HEK293T (cell line): ENCODE measurements around the gene PLEKHG2.

ENCODE experiments used
- CTCF ChIA-PET: fragments of 350-600 bp; formaldehyde crosslinking; extraction: SDS; loops from one replicate; lab custom pipeline; 2021; ENCODE audit warnings: antibody characterized with exemption, inconsistent platforms; lab: Yijun Ruan, JAX
- POLR2A ChIA-PET: fragments of 350-600 bp; formaldehyde crosslinking; extraction: SDS; loops from one replicate; lab custom pipeline; 2020; ENCODE audit warnings: antibody characterized with exemption, inconsistent platforms; lab: Yijun Ruan, JAX
- DNase-seq: peaks from one replicate; pipeline ENCODE4 v3.0.0; 2012; ENCODE audit warnings: mixed read lengths; ENCODE audit errors: extremely low spot score
- ARNT ChIP-seq: fragments of 450-650 bp; IDR thresholded peaks from 2 replicates; pipeline ENCODE4 v1.6.1; 2017; ENCODE audit warnings: mild to moderate bottlenecking
- BHLHE40 ChIP-seq: fragments of 450-650 bp; IDR thresholded peaks from 2 replicates; pipeline ENCODE4 v1.6.1; 2016; ENCODE audit warnings: mild to moderate bottlenecking, moderate library complexity, borderline replicate concordance
- CTBP1 ChIP-seq: fragments of 450-650 bp; IDR thresholded peaks from 2 replicates; pipeline ENCODE4 v1.6.1; 2016; ENCODE audit warnings: borderline replicate concordance
- ELF4 ChIP-seq: fragments of 450-650 bp; IDR thresholded peaks from 2 replicates; pipeline ENCODE4 v1.6.1; 2017; ENCODE audit warnings: antibody characterized with exemption
- FOXA1 ChIP-seq: fragments of 450-650 bp; IDR thresholded peaks from 2 replicates; pipeline ENCODE4 v1.6.1; 2016; ENCODE audit warnings: mild to moderate bottlenecking
- FOXK2 ChIP-seq: fragments of 450-650 bp; IDR thresholded peaks from 2 replicates; pipeline ENCODE4 v1.6.1; 2016; ENCODE audit warnings: mild to moderate bottlenecking
- FOXM1 ChIP-seq: fragments of 450-650 bp; IDR thresholded peaks from 2 replicates; pipeline ENCODE4 v1.6.1; 2017; ENCODE audit warnings: mild to moderate bottlenecking, borderline replicate concordance
- HDGF ChIP-seq: fragments of 450-650 bp; IDR thresholded peaks from 2 replicates; pipeline ENCODE4 v1.6.1; 2017; ENCODE audit warnings: antibody characterized with exemption, borderline replicate concordance
- L3MBTL2 ChIP-seq: fragments of 450-650 bp; conservative IDR thresholded peaks from 2 replicates; pipeline ENCODE4 v1.6.1; 2016; ENCODE audit warnings: mild to moderate bottlenecking
- LEF1 ChIP-seq: fragments of 450-650 bp; IDR thresholded peaks from 2 replicates; pipeline ENCODE4 v1.6.1; 2017; ENCODE audit warnings: mild to moderate bottlenecking, borderline replicate concordance
- NFRKB ChIP-seq: fragments of 450-650 bp; IDR thresholded peaks from 2 replicates; pipeline ENCODE4 v1.6.1; 2016; ENCODE audit warnings: mild to moderate bottlenecking, moderate library complexity
- PKNOX1 ChIP-seq: fragments of 450-650 bp; IDR thresholded peaks from 2 replicates; pipeline ENCODE4 v1.6.1; 2016
- SP1 ChIP-seq: fragments of 450-650 bp; IDR thresholded peaks from 2 replicates; pipeline ENCODE4 v1.6.1; 2017
- SUZ12 ChIP-seq: fragments of 450-650 bp; IDR thresholded peaks from 2 replicates; pipeline ENCODE4 v1.6.1; 2016; ENCODE audit warnings: mild to moderate bottlenecking
- TARDBP ChIP-seq: fragments of 450-650 bp; IDR thresholded peaks from 2 replicates; pipeline ENCODE4 v1.6.1; 2016
- ZNF384 ChIP-seq: fragments of 450-650 bp; IDR thresholded peaks from 2 replicates; pipeline ENCODE4 v1.6.1; 2016

PLEKHG2 gene

GRCh38 chr19:39406656-39407409, 5.6 kb upstream of the PLEKHG2 start, which contains the start of gene ZFP36:
Gene ZFP36 (plus strand): TSS chr19:39406847. CDS start chr19:39406905, 58 bp downstream.
- ChIA-PET CTCF (no interaction called here), POLR2A (interaction anchor here (1.1 to 10.0 kb wide), 3 partner anchors 9 to 29 kb away, joined by 3 to 54 read pairs (median 7); partner anchors contain the start of genes MED29, PAF1 and RPS16)
- TF ChIP-seq ARNT (no peak), L3MBTL2 (peak; percentile 32; the same call in 1 of the 2 replicates), SP1 (no peak)
- DNase-seq: peak; percentile 72

- ChIA-PET POLR2A (interaction anchor here (1.8 to 10.0 kb wide), 2 partner anchors 9 to 28 kb away, joined by 7 to 54 read pairs; partner anchors contain the start of gene RPS16), CTCF (no interaction called here)
- no peak for DNase-seq
- TF ChIP-seq FOXM1: no peak
- TF ChIP-seq CTBP1: no peak
Observed at GRCh38 chr19:39407410-39407659, 5.1 kb upstream of the PLEKHG2 start.

GRCh38 chr19:39407660-39408391, 4.6 kb upstream of the PLEKHG2 start:
- DNase-seq: no peak
- POLR2A ChIA-PET: interaction anchor here (1.8 to 10.0 kb wide), 3 partner anchors 10 to 28 kb away, joined by 5 to 54 read pairs (median 7); partner anchors contain the start of genes MED29, PAF1 and RPS16
- CTCF ChIA-PET: interaction anchor here (1.1 kb wide), 1 partner anchor 10 kb away, joined by 7 read pairs; no protein-coding TSS in a partner anchor
- no peak for TF ChIP-seq BHLHE40
- TF ChIP-seq L3MBTL2: no peak
- TF ChIP-seq SP1: no peak
- no peak for TF ChIP-seq FOXA1
- TF ChIP-seq HDGF: no peak
- TF ChIP-seq LEF1: no peak
- no peak for TF ChIP-seq NFRKB
- no peak for TF ChIP-seq ZNF384
- TF ChIP-seq FOXM1: no peak
- TF ChIP-seq CTBP1: no peak
- TF ChIP-seq ARNT: no peak
- no peak for TF ChIP-seq PKNOX1
- no peak for TF ChIP-seq TARDBP
- TF ChIP-seq FOXK2: no peak
- TF ChIP-seq SUZ12: no peak
- TF ChIP-seq ELF4: no peak

GRCh38 chr19:39408392-39409207, 3.9 kb upstream of the PLEKHG2 start:
- no peak for DNase-seq
- ChIA-PET CTCF (interaction anchor here (1.1 kb wide), 1 partner anchor 11 kb away, joined by 7 read pairs; no protein-coding TSS in a partner anchor), POLR2A (interaction anchor here (1.8 to 10.0 kb wide), 3 partner anchors 11 to 27 kb away, joined by 5 to 54 read pairs (median 7); partner anchors contain the start of genes MED29, PAF1 and RPS16)

More at GRCh38 chr19:39408392-39409207, 3.9 kb upstream of the PLEKHG2 start:
- no peak for TF ChIP-seq SP1
- TF ChIP-seq L3MBTL2: no peak
- no peak for TF ChIP-seq NFRKB
- TF ChIP-seq ZNF384: no peak
- TF ChIP-seq CTBP1: no peak
- no peak for TF ChIP-seq SUZ12
- TF ChIP-seq FOXM1: no peak
- no peak for TF ChIP-seq ELF4
- TF ChIP-seq LEF1: no peak
- TF ChIP-seq FOXK2: no peak
- TF ChIP-seq PKNOX1: no peak
- TF ChIP-seq BHLHE40: no peak
- TF ChIP-seq FOXA1: no peak
- no peak for TF ChIP-seq HDGF
